ENCODE results near the gene METTL25. TPM values are rescaled to one million over a fixed set of nuclear protein-coding genes. Genes with fewer than 3 reads are reported as not detected.

The METTL25 gene
- total and polyA plus RNA-seq, 7 experiments from 2014 or later = 8.6 to 27.5 (median 15.2) TPM

- Histone ChIP-seq H3K4me3 (ENCODE audit: low read length) (no peak overlapping the region), H3K4me1 (ENCODE audit: control insufficient read depth in 2 of 2, insufficient read depth in 2 of 2, low read length in 2 of 2) (no peaks in the 10 kb centered on the region), H3K27me3 (ENCODE audit: control insufficient read depth in 2 of 2, insufficient read depth in 2 of 2, low read length in 2 of 2) (no peaks in the 10 kb centered on the region), H3K36me3 (ENCODE audit: control insufficient read depth in 2 of 3, insufficient read depth in 3 of 3, low read length in 3 of 3) (no peaks in the 10 kb centered on the region), H3K9me3 (ENCODE audit: control insufficient read depth in 2 of 3, low read length in 3 of 3) (no peaks in the 10 kb centered on the region), H3K27ac (ENCODE audit: low read depth, low read length) (no peak overlapping the region)
- POLR2A ChIA-PET = no interaction called here
- ATAC-seq (no peak), DNase-seq (no peak)
- Mint-ChIP-seq H3K9me3 (no peaks in the 10 kb centered on the region), H3K36me3 (no peaks in the 10 kb centered on the region), H3K27ac (no peak overlapping the region), H3K4me1 (no peaks in the 10 kb centered on the region), H3K4me3 (no peak overlapping the region), H3K27me3 (peaks cover 0 to 6% (median 4%) of the 10 kb centered on the region in 5 donors)
- intact Hi-C loops (cut with micrococcal nuclease) = loop anchor here in 1 of 2 donors (2.0 kb wide), 1 partner anchor 1297 kb away; no protein-coding TSS in a partner anchor
- CTCF ChIA-PET = no interaction called here
Observed at GRCh38 chr12:82525616-82526015, 167.3 kb downstream of the METTL25 start.

DNA sequence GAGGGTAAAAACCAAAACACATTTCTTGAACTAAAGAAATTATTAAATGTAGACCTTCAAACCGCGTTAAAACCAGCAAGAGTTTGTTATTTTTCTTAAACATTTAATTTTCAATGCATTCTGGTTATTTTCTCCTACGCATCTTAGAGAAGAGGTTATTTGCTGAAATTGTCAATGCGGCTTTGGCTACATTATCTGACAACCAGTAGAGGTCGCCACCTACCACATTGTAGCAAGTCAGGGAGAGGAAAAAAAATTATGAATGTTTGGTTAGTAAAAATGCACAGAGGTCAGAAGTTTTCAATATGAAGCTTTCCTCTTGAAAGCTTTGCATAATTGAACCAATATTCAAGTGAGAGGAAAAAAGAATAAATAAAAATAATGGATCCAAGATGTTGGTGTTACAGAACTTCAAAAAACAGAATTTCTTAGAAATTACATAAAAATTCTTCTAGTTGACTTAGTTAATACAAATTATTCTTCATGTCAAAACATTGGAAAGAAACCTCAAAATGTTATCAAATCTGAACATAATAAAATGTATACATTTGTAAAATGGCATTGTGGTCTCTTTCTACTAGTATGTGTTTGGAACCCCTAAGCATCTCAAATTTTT is 168.9 kb downstream of the METTL25 start:
- peaks cover 0 to 6% (median 4%) of the 10 kb centered on the region in 5 donors for H3K27me3 Mint-ChIP-seq
- intact Hi-C loops (cut with micrococcal nuclease) = loop anchor here (1.0 to 2.0 kb wide), 2 partner anchors 1296 kb away; no protein-coding TSS in a partner anchor

More for the DNA sequence above, 168.9 kb downstream of the METTL25 start:
- DNase-seq (peak in 2 of 9 donors; percentile 13 to 27), ATAC-seq (peak; percentile 60)
- Histone ChIP-seq H3K36me3 (ENCODE audit: control insufficient read depth in 2 of 3, insufficient read depth in 3 of 3, low read length in 3 of 3) (no peaks in the 10 kb centered on the region), H3K4me1 (ENCODE audit: control insufficient read depth in 2 of 2, insufficient read depth in 2 of 2, low read length in 2 of 2) (no peaks in the 10 kb centered on the region), H3K4me3 (ENCODE audit: low read length) (no peak overlapping the region), H3K27me3 (ENCODE audit: control insufficient read depth in 2 of 2, insufficient read depth in 2 of 2, low read length in 2 of 2) (no peaks in the 10 kb centered on the region), H3K9me3 (ENCODE audit: control insufficient read depth in 2 of 3, low read length in 3 of 3) (no peaks in the 10 kb centered on the region), H3K27ac (ENCODE audit: low read depth, low read length) (no peak overlapping the region)
- POLR2A ChIA-PET = no interaction called here
- no peak overlapping the region for H3K4me3 Mint-ChIP-seq
- H3K9me3 Mint-ChIP-seq = peaks cover 0 to 4% (median 0%) of the 10 kb centered on the region in 11 donors
- no peaks in the 10 kb centered on the region for H3K36me3 Mint-ChIP-seq
- H3K4me1 Mint-ChIP-seq = no peaks in the 10 kb centered on the region
- H3K27ac Mint-ChIP-seq = no peak overlapping the region
- CTCF ChIA-PET = no interaction called here

Other genes with a start within 250 kb of the METTL25 start
- 100 to 1,000 TPM in 2 of 5 experiments, 10 to 100 TPM in 3; 44.9 to 150 (median 70.8) TPM for gene CCDC59, start 142 bp upstream of the METTL25 start, total RNA-seq
- gene CCDC59, start 142 bp upstream of the METTL25 start, polyA plus RNA-seq = 100 to 1,000 TPM in 1 of 2 donors, 10 to 100 TPM in 1; 79.7 to 101 TPM